BJ (cell line): Measurements from ENCODE around the gene INSIG1. TPM values are rescaled to one million over a fixed set of nuclear protein-coding genes. Genes with fewer than 3 reads are reported as not detected.

Experiments used
- CTCF ChIA-PET: fragments of 350-600 bp; formaldehyde crosslinking; extraction: SDS; loops from one replicate; lab custom pipeline; 2021; ENCODE audit warnings: antibody characterized with exemption, inconsistent platforms; lab: Yijun Ruan, JAX
- POLR2A ChIA-PET: fragments of 300-600 bp; sonication (Branson Sonifier 250); formaldehyde crosslinking; extraction: SDS; loops from one replicate; lab custom pipeline; 2021; ENCODE audit warnings: antibody characterized with exemption; lab: Charles Lee
- DNase-seq: peaks from one replicate; pipeline ENCODE4 v3.0.0-alpha.2; 2011; ENCODE audit warnings: low read depth
- H3K27me3 ChIP-seq: 2 replicates; pipeline ENCODE4 v1.6.0; 2011; ENCODE audit warnings: low read length; ENCODE audit not compliant: control insufficient read depth, insufficient read depth
- H3K36me3 ChIP-seq: 2 replicates; pipeline ENCODE4 v1.5.1; 2011; ENCODE audit warnings: low read length; ENCODE audit not compliant: control insufficient read depth, insufficient read depth
- H3K4me3 ChIP-seq: 2 replicates; pipeline ENCODE4 v1.5.1; 2011; ENCODE audit warnings: low read depth, mild to moderate bottlenecking, control low read depth, low read length
- polyA plus RNA-seq: library from polyadenylated mRNA; depleted of rRNA; stranded (reverse); fragments of >200 nt; gene quantifications from 2 replicates; pipeline ENCODE4 v1.2.3, GENCODE V29; 2011
- TF ChIP-seq, protein P1 (sequence below): IDR thresholded peaks from 2 replicates; pipeline ENCODE4 v1.5.1; 2011; ENCODE audit warnings: low read depth, mild to moderate bottlenecking, control low read depth, inconsistent platforms, low read length, moderate library complexity; ENCODE audit not compliant: insufficient read depth

INSIG1 gene
- polyA plus RNA-seq, 1 experiment, result 11.0 TPM

- Histone ChIP-seq H3K4me3 (no peak overlapping the region), H3K36me3 (no peaks in the 10 kb centered on the region), H3K27me3 (no peaks in the 10 kb centered on the region)
- ChIA-PET POLR2A (no interaction called here), CTCF (no interaction called here)
- no peak for DNase-seq
- TF ChIP-seq, protein P1, sequence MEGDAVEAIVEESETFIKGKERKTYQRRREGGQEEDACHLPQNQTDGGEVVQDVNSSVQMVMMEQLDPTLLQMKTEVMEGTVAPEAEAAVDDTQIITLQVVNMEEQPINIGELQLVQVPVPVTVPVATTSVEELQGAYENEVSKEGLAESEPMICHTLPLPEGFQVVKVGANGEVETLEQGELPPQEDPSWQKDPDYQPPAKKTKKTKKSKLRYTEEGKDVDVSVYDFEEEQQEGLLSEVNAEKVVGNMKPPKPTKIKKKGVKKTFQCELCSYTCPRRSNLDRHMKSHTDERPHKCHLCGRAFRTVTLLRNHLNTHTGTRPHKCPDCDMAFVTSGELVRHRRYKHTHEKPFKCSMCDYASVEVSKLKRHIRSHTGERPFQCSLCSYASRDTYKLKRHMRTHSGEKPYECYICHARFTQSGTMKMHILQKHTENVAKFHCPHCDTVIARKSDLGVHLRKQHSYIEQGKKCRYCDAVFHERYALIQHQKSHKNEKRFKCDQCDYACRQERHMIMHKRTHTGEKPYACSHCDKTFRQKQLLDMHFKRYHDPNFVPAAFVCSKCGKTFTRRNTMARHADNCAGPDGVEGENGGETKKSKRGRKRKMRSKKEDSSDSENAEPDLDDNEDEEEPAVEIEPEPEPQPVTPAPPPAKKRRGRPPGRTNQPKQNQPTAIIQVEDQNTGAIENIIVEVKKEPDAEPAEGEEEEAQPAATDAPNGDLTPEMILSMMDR, result no peak
Observed at GRCh38 chr7:155268921-155269650, 28.6 kb upstream of the INSIG1 start.

- POLR2A ChIA-PET, result no interaction called here
- no peak for DNase-seq
Observed at GRCh38 chr7:155269766-155270585, 27.7 kb upstream of the INSIG1 start.

DNA sequence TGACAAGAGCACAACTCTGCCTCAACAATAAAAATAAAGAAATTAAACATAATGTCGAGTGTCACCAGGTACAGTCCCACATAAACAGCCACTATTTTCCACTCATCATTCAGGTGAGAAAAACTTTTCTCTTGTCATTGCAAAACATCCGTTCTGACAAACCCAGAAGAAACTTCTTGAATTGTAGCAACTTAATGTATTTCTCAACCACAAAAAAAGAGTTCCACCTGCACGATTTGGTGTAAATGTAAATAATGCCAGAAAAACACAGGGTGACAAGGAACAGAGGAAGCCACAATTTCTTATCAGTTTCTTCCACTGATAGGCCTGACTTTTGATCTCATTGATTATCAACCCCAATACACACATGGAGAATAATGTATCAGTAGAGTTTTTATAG is 26.8 kb upstream of the INSIG1 start:
- TF ChIP-seq, protein P1, result no peak
- Histone ChIP-seq H3K27me3 (no peaks in the 10 kb centered on the region), H3K4me3 (no peak overlapping the region), H3K36me3 (no peaks in the 10 kb centered on the region)
- CTCF ChIA-PET, result no interaction called here
- POLR2A ChIA-PET, result no interaction called here
- no peak for DNase-seq

More at GRCh38 chr7:155269766-155270585, 27.7 kb upstream of the INSIG1 start:
- H3K27me3 ChIP-seq, result no peaks in the 10 kb centered on the region
- TF ChIP-seq, protein P1, result no peak
- CTCF ChIA-PET, result no interaction called here
- H3K4me3 ChIP-seq, result no peak overlapping the region
- no peaks in the 10 kb centered on the region for H3K36me3 ChIP-seq

DNA sequence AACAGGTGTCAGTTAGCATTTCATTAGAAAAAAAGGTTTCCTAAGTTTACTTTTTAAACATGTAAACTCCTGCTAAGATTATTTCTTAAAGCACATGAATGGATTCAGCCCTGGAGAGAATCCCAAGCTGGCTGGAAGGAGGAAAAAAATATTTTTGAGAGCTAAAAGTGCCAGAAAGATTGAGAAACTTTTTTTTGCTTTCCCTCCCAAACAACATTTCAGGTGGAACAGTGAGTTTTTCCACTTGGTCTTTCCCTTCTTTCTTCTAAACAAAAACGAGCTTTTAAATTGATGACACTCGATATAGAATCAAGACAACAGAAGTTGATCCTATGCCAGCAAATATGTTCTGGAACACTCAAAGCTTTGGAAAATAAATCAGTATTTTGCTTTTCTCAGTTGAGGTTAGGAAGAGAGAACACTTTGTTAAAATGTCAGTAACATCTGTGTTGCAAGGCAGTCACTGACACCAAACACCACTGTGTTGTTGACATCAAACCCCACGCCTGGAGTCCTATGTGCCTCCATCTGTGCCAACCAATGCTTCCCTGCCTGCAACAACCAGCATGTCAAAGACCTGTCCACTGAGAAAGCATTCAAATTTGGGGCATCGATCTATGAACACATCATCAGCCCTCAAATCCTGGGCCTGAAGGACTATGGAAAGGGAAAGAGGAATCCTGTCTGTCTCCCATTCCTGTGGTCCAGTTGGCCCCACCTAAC is 22.9 kb upstream of the INSIG1 start:
- ChIA-PET CTCF (interaction anchor here (2.1 kb wide), 1 partner anchor 23 kb away, joined by 5 read pairs; the partner anchor contains the start of gene INSIG1), POLR2A (no interaction called here)
- peaks cover 1% of the 10 kb centered on the region for H3K27me3 ChIP-seq
- H3K36me3 ChIP-seq, result no peaks in the 10 kb centered on the region
- H3K4me3 ChIP-seq, result no peak overlapping the region
- TF ChIP-seq, protein P1, result no peak
- no peak for DNase-seq
